Measurements from ENCODE around the gene PCDH9.

The PCDH9 gene

GRCh38 chr13:66926851-66927524 lies 303.1 kb downstream of the PCDH9 start:
- no peak for DNase-seq (ENCODE audit: low read depth)
- H3K4me3 ChIP-seq (ENCODE audit: low read depth, low read length) = no peak overlapping the region
- TF ChIP-seq POLR2A (IDR thresholded peaks at IDR 0.05; ENCODE audit: extremely low read depth, insufficient read length) (no peak), MYC (IDR thresholded peaks at IDR 0.05; ENCODE audit: low read depth, low read length) (no peak)
- TF ChIP-seq, protein P1, sequence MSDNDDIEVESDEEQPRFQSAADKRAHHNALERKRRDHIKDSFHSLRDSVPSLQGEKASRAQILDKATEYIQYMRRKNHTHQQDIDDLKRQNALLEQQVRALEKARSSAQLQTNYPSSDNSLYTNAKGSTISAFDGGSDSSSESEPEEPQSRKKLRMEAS (IDR thresholded peaks at IDR 0.05; ENCODE audit: low read depth, low read length) = no peak
- TF ChIP-seq, protein P2, sequence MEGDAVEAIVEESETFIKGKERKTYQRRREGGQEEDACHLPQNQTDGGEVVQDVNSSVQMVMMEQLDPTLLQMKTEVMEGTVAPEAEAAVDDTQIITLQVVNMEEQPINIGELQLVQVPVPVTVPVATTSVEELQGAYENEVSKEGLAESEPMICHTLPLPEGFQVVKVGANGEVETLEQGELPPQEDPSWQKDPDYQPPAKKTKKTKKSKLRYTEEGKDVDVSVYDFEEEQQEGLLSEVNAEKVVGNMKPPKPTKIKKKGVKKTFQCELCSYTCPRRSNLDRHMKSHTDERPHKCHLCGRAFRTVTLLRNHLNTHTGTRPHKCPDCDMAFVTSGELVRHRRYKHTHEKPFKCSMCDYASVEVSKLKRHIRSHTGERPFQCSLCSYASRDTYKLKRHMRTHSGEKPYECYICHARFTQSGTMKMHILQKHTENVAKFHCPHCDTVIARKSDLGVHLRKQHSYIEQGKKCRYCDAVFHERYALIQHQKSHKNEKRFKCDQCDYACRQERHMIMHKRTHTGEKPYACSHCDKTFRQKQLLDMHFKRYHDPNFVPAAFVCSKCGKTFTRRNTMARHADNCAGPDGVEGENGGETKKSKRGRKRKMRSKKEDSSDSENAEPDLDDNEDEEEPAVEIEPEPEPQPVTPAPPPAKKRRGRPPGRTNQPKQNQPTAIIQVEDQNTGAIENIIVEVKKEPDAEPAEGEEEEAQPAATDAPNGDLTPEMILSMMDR (IDR thresholded peaks at IDR 0.05; ENCODE audit: low read depth, low read length) = no peak

- TF ChIP-seq MYC (IDR thresholded peaks at IDR 0.05; ENCODE audit: low read depth, low read length) (no peak), POLR2A (IDR thresholded peaks at IDR 0.05; ENCODE audit: extremely low read depth, insufficient read length) (no peak)
- TF ChIP-seq, protein P1 (IDR thresholded peaks at IDR 0.05; ENCODE audit: low read depth, low read length) = no peak
- TF ChIP-seq, protein P2 (IDR thresholded peaks at IDR 0.05; ENCODE audit: low read depth, low read length) = no peak
- no peak overlapping the region for H3K4me3 ChIP-seq (ENCODE audit: low read depth, low read length)
These were observed 303.8 kb downstream of the PCDH9 start for GRCh38 chr13:66926200-66926850.

GRCh38 chr13:66922444-66922843 lies 307.7 kb downstream of the PCDH9 start:
- no peak overlapping the region for H3K4me3 ChIP-seq (ENCODE audit: low read depth, low read length)
- no peak for DNase-seq (ENCODE audit: low read depth)
- TF ChIP-seq, protein P2 (IDR thresholded peaks at IDR 0.05; ENCODE audit: low read depth, low read length) = no peak
- TF ChIP-seq, protein P1 (IDR thresholded peaks at IDR 0.05; ENCODE audit: low read depth, low read length) = no peak
- no peak for TF ChIP-seq POLR2A (IDR thresholded peaks at IDR 0.05; ENCODE audit: extremely low read depth, insufficient read length)
- no peak for TF ChIP-seq MYC (IDR thresholded peaks at IDR 0.05; ENCODE audit: low read depth, low read length)

More at GRCh38 chr13:66926200-66926850, 303.8 kb downstream of the PCDH9 start:
- DNase-seq (ENCODE audit: low read depth) = no peak

- TF ChIP-seq, protein P2 (IDR thresholded peaks at IDR 0.05; ENCODE audit: low read depth, low read length) = no peak
- TF ChIP-seq MYC (IDR thresholded peaks at IDR 0.05; ENCODE audit: low read depth, low read length) (no peak), POLR2A (IDR thresholded peaks at IDR 0.05; ENCODE audit: extremely low read depth, insufficient read length) (no peak)
- TF ChIP-seq, protein P1 (IDR thresholded peaks at IDR 0.05; ENCODE audit: low read depth, low read length) = no peak
- H3K4me3 ChIP-seq (ENCODE audit: low read depth, low read length) = no peak overlapping the region
- no peak for DNase-seq (ENCODE audit: low read depth)
These were observed 308.7 kb downstream of the PCDH9 start for GRCh38 chr13:66921437-66921836.

GRCh38 chr13:66915596-66916185 lies 314.4 kb downstream of the PCDH9 start:
- no peak overlapping the region for H3K4me3 ChIP-seq (ENCODE audit: low read depth, low read length)
- TF ChIP-seq, protein P1 (IDR thresholded peaks at IDR 0.05; ENCODE audit: low read depth, low read length) = no peak
- TF ChIP-seq, protein P2 (IDR thresholded peaks at IDR 0.05; ENCODE audit: low read depth, low read length) = no peak
- no peak for TF ChIP-seq MYC (IDR thresholded peaks at IDR 0.05; ENCODE audit: low read depth, low read length)
- TF ChIP-seq POLR2A (IDR thresholded peaks at IDR 0.05; ENCODE audit: extremely low read depth, insufficient read length) = no peak
- no peak for DNase-seq (ENCODE audit: low read depth)
